Smooth muscle cell of the brain vasculature (primary cell): ENCODE data around the gene PLPP1.
A peak's percentile ranks its signal among the peaks of the same experiment; 100 is the strongest.

Experiments
- DNase-seq: peaks from one replicate; pipeline ENCODE4 v3.0.0-alpha.2; 2012; ENCODE audit warnings: low read depth, low spot score

Gene PLPP1

GRCh38 chr5:55450050-55450765, 84.6 kb downstream of the PLPP1 start:
- no peak for DNase-seq

- no peak for DNase-seq
Observed at GRCh38 chr5:55446640-55447351, 88.0 kb downstream of the PLPP1 start.

DNA sequence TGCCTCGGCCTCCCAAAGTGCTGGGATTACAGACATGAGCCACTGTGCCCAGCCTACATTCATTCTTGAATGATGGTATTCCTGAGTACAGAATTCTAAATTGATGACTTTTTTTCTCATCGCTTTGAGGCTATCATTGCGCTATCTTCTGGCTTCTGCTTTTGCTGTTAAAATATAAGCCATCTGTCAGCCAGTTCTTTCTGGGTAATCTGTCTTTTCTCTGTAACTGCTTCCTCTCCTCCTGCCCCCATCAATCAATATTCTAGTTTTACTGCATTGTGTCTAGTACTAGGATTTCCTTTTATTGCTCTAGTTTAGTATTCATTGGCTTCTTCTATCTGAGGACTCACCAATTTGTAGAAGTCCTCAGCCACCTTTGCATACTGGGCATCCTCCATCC, 89.0 kb downstream of the PLPP1 start:
- no peak for DNase-seq

GRCh38 chr5:55441954-55442353, 92.8 kb downstream of the PLPP1 start:
- no peak for DNase-seq

DNA sequence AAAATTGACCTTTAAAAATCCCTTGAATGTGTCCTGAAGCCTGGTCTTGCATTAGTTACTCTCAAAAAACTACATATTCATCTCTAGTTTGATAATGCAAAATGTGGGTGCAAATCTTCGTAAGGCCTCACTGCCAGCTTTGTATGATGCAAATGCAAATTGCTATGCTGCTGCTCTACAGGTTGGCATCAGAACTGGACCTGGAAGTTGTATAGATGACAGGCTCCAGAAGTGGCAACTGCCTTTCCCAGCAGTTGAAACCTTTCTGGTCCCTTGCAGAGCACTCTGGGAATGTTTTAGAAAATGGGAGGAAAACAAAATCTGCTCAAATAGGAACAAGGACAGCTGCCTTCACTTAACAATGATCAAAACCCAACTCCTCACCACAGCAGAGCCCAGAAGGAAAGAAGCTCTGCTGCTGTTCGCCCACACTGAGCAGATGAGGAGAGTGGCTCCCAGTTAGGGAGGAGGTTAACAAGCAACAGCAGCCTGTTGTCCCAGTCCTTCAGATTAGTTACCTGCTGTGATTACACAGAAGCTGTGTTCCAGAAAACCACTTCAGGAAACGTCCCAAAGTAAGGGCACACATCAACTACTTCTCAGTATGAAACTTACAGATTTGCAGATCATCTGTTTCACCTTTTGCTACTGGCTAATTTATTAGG, 93.5 kb downstream of the PLPP1 start:
- no peak for DNase-seq

DNA sequence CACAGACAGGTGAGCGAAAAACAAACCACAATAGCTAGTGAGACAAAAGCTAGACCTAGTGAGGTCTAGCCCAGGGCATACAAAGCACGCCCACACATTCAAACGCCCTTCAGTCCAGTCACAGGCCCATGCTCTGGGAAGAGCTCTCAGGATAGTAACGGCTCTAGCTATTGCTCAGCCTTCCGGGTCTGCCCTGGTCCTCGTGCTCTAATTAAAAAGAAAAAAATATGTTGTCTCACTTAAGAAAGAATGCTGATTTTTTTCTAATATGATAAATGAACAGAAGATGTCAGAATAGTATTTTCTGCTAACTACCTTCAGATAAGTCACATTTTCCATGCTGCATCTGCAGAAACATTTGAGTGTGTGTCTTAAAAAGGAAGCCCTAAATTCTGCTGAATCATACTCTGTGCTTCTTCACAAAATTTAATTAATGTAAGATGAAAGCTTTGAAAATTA, 94.5 kb downstream of the PLPP1 start:
- DNase-seq, result no peak

DNA sequence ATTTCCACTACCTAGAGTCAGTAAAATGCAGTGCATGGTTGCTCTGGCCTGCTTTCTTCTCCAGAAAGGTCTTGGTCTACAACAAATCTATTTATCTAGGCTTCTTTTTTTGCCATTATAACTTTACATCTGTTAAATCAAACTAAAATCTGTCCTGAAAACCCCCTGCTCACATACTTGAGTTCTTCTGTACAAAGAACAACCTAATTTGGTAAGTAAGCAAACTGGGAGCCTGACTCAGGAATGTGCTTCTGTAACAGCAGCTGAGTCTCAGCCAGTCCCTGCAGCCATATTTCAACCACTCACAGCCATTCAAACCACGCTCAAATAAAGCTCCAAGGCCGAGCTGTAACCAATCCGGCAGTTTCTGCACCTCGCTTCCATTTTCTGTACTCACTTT, 95.8 kb downstream of the PLPP1 start:
- no peak for DNase-seq

DNA sequence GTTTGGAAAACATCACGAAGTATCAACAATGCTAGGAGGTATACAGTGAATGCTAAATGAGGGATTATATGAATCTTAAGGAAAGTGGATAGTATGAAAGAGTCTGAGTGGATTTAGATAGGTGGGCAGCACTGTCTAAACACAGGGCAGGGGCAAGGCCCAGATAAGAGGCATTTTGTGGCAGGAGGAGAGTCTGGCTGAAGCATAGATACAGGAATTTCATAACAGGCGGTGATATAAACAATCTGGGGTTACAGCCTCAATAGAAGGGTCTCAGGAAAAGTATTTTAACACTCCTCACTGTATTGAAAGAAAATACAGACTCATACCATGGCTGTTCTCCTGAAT, 96.9 kb downstream of the PLPP1 start:
- DNase-seq, result no peak

- DNase-seq, result no peak
Observed at GRCh38 chr5:55437452-55437851, 97.3 kb downstream of the PLPP1 start.

DNA sequence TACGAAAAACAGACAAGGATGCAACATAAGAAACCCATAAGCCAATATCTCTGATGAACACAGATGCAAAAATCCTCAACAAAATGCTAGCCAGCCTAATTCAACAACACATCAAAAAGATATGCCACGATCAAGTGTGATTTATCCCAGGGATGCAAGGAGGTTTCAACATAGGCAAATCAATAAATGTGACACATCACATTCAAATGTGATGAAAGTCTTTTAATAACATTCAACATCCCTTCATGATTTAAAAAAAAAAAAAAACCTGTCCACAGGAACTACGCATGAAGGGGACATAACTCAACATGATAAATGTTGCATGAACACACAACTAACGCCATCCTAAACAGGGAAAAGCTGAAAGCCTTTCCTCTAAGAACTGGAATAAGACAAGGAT, 102.2 kb downstream of the PLPP1 start:
- no peak for DNase-seq

- no peak for DNase-seq
Observed at GRCh38 chr5:55429613-55430253, 105.0 kb downstream of the PLPP1 start.

DNA sequence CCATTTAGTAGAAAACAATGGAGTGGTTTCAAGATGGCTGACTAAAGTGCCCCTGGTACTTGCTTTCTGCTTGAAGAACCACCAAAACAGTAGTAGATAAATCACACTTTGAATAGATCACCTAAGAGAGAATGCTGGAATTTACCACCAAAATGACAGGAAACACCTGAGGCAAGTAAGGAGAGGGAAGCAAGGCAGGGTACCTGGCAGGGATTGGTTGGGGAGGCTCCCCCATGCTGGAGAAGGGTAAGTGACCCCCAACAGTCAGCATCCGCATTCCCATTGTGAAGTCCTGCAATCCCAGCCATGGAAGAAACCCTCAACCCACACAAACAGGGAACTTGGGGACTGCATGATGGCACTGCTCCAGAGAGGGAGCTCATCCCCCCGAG, 105.5 kb downstream of the PLPP1 start:
- DNase-seq, result no peak

DNA sequence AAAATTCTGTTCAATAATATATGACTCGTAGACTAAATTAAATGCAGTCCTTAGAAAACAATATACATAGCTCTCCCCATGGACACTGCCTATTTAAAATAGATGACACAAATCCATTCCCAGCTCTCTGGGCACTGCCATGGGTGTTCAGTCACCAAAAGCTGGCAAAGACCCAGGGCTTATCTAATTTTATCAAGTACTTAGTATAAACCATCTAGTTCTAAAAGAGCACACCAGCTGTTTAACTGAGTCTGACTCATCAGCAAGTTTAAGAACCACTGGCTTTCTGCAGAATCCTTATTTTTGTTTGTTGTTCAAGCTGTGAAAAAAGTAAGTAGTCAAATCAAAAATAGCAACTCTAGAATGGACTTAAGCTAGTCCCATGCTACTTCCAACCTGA, 107.6 kb downstream of the PLPP1 start:
- DNase-seq, result no peak

- DNase-seq, result no peak
Observed at GRCh38 chr5:55426455-55426854, 108.3 kb downstream of the PLPP1 start.

DNA sequence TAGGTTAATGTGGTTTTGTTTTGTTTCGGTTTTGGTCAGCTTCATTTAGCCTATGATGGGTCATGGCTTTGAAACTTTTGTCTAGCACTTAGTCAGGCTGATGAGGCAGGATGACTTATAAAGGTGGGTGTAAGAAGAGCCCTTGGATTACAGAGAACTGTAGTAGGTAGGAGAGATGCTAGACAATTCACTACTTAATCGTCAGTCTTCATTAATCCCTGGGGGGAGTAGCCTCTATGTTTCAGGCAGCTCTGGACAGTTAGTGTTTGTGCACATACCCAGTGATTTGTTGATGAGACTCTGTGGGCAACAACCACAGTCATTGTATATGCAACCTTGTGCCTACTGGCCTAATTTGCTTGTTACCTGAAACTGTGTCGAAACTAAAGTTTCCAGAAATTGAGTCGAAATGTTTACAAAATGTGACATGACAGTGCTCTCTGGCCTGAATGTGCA, 113.7 kb downstream of the PLPP1 start:
- no peak for DNase-seq

- peak; percentile 35 for DNase-seq
Observed at GRCh38 chr5:55418994-55419968, 115.5 kb downstream of the PLPP1 start.

DNA sequence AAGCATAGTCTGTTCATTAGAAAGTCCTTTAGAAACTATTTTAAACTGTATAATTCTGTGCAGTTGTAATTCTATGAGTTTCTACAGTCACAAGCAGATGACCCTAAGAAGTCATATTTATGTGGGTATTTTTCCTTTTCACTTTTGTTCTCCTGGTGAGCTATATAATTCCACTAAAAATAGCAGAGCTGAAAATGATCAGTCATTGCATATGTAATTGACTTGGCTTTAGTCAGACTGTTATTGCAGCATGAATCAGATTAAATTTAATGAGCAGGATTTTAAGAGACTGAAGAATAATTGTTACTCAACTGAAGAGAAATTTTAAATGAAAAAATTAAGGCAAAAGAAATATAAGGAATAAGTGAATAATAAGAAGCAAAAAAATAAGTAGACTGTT, 118.5 kb downstream of the PLPP1 start:
- DNase-seq, result no peak

DNA sequence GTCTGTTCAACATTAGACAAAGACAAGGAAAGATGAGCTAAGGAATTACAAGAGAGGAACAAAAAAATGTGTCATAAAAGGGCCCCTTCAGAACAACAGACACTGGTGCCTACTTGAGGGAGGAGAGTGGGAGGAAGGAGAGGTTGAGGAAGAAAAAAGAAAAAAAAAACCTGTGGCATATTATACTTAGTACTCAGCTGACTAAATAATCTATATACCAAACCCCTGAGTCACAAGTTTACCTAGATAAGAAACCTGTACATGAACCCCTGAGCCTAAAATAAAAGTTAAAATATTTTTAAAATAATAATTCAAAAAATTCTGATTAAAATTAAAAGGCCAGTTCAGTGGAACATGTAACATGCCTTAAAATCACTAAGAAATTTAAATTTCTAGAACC, 119.7 kb downstream of the PLPP1 start:
- DNase-seq, result no peak

GRCh38 chr5:55413644-55414043, 121.1 kb downstream of the PLPP1 start:
- no peak for DNase-seq

DNA sequence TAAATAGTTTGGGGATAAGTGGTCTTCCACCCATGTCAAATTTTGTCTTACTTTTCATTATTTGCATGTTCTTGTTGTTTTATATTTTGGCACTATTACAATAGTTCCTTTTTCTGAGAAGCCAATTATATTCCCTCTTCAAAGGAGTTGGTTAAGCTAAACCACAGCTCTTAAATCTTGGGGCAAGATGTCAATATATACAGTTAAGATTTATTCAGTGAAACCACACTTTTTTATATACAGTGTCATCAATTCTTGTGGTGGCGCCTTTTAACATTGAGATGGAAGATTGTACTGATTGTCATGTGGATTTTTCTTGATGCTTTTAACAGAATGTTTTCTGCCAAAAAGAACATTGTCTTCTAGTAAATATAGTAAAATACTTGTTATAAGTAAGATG, 122.9 kb downstream of the PLPP1 start:
- DNase-seq, result no peak

GRCh38 chr5:55410845-55411244, 123.9 kb downstream of the PLPP1 start:
- DNase-seq, result no peak
